GM19468 (cell line): ENCODE measurements around the gene GRM7.
A peak's percentile ranks its signal among the peaks of the same experiment; 100 is the strongest.

Experiments
- ATAC-seq: cut with Tn5 transposase; IDR thresholded peaks from one replicate; pipeline ENCODE4 v1.9.1; 2021; ENCODE audit warnings: mild to moderate bottlenecking, moderate library complexity, moderate number of reproducible peaks; ENCODE audit not compliant: unreplicated experiment; ENCODE audit errors: extremely low read depth

GRM7 gene

GRCh38 chr3:7106635-7107034, 245.7 kb downstream of the GRM7 start:
- ATAC-seq = no peak

GRCh38 chr3:7112523-7113056, 251.7 kb downstream of the GRM7 start:
- no peak for ATAC-seq

GRCh38 chr3:7144697-7145308, 283.9 kb downstream of the GRM7 start:
- ATAC-seq = no peak

GRCh38 chr3:7146529-7146928, 285.6 kb downstream of the GRM7 start:
- no peak for ATAC-seq

GRCh38 chr3:7158516-7158915, 297.6 kb downstream of the GRM7 start:
- ATAC-seq = no peak

DNA sequence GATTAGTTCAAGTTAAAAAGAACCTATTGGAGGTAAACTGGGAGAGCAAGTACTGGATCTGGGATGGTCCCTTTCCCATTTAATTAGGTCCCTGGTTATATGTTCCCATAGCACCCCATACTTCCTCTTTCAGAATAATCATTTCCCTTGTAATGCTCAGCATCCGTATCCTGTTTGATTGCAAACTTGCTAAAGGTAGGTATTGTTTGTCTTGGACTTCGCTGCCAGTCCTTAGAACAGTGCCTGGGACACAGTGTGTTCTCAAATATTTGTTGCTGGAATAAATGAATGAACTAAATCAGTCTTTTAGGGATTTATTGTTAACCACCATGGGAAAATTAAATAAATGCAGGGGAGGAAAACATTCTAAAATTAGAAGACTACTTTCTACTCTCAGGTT, 299.8 kb downstream of the GRM7 start:
- ATAC-seq = no peak

DNA sequence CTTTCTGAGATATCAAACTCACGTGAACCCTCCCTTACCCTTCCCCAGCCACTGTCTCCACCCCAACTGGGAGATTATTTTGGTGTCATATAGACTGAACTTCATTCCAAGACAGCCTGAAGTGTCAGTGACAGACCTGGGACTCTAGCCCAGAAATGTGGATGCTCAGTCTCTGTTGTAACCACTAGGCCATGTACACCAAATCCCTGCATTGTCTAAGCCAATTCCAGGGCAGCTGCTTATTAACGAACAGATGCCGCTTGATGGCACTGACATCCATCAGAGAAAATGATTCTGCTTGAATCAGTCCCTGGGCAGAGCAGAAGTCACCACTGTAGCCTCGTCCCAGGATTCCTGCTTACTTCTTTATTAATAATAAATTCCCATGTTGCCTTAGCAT, 305.5 kb downstream of the GRM7 start:
- no peak for ATAC-seq

DNA sequence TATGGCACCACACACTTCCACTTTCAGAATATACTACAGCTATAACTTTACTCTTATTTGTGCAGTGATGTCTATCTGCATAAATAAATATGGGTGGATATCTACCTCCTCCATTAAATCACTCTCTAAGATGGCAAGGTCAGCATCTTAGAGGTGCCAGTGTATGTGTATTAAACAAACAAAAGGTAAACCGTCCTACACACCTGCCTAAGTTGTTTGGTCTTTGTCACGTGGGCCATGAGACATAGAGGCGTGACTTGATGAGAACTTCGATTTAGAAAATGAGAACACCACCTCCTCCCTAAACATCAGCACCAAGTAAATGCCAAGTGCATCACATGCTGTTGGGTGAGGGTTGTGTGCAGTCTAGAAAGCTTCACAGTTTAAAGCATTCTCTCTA, 310.6 kb downstream of the GRM7 start:
- no peak for ATAC-seq

DNA sequence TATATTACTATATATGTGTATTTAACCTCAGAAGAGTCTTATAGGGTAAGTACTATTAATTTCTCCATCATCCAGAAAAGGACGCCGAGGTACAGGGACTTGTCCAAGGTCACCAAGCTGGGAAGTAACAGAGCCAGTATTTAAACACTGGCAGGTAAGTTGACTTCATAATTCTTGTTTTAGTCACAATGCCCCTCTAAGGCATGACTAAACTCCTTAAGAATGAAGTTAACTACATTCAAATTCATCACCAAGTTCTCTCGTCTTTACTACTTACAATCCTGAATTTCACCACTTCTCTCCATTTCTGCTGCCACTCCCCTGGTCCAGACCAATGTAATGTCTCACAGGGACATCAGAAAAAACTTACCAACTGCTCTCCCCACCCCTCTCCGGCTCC, 312.1 kb downstream of the GRM7 start:
- ATAC-seq = no peak

DNA sequence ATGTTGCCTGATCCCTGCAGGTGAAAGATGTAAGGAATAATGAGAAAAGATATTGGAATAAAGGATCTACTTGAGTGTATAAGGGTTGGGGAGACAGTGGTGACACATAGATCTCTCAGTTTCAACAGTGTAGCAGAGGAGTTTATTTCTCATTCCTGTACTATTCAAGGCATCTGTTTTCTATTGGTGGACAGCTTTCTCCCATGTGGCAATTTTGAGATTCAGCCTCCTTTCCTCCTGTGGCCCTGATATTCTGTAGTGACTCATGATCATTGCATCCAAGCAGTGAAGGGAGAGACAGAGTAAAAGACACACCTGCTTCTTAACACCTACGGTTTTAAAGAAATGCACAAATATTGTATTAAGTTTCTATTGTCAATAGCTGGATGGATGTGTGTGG, 327.6 kb downstream of the GRM7 start:
- ATAC-seq = no peak

GRCh38 chr3:7190095-7190494, 329.2 kb downstream of the GRM7 start:
- no peak for ATAC-seq

GRCh38 chr3:7193269-7193668, 332.4 kb downstream of the GRM7 start:
- no peak for ATAC-seq

GRCh38 chr3:7194071-7194835, 333.3 kb downstream of the GRM7 start:
- no peak for ATAC-seq

GRCh38 chr3:7195934-7196333, 335.0 kb downstream of the GRM7 start:
- no peak for ATAC-seq

- no peak for ATAC-seq
Measured at GRCh38 chr3:7201784-7202183, 340.9 kb downstream of the GRM7 start.

GRCh38 chr3:7203969-7204847, 343.3 kb downstream of the GRM7 start:
- ATAC-seq = peak; percentile 1

DNA sequence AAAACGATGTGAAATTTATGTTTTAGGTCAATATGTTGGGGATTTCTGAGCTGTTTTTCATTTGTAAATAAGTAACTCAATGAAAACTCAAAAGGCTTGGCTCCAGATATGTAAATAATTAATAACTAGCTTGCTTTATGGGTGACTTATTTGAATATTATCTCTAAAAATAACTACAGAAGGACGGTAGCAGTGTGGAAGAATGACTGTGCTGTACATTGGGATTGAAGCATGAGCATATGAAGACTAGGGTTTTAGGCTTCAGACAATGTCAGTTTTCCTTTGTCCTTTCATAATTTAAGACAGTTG, 343.9 kb downstream of the GRM7 start:
- ATAC-seq = peak; percentile 39

DNA sequence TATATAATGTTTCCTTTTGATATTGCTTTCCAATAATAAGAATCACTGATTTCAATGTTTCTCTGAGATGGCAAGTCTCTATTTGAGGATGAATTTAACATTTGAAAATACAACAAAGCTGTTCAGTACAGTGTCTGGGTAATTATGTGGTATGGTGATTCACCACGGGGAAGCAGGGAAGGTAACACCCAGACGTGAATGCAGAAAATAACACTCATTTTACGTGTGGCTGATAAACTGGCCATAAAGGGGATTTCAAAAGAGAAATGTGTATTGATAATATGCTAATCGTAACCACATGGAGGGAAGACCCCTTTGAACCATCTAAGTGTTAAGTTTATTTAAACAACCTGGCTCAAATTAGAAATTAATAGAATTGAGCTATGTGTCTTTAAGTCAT, 344.6 kb downstream of the GRM7 start:
- ATAC-seq = peak; percentile 18

GRCh38 chr3:7205962-7206361, 345.0 kb downstream of the GRM7 start:
- peak; percentile 50 for ATAC-seq

DNA sequence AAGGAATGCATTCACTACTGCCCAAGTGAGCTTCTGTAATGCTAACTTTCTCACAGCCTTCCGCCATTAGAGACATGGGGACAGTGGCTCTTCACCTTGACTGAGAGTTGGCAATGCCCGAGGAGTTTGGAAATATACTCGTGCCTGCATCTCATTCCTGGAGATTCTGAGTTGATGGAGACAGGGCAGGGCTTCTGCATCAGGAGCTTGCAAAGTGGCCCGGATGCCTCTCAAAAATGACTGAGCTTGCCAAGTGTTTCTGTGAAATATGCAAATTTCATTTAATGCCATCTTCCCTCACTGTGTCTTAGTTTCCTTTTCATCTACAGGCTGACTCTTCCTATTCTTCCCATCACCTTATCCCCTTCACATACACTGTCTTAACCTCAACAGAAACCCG, 346.2 kb downstream of the GRM7 start:
- ATAC-seq = no peak

DNA sequence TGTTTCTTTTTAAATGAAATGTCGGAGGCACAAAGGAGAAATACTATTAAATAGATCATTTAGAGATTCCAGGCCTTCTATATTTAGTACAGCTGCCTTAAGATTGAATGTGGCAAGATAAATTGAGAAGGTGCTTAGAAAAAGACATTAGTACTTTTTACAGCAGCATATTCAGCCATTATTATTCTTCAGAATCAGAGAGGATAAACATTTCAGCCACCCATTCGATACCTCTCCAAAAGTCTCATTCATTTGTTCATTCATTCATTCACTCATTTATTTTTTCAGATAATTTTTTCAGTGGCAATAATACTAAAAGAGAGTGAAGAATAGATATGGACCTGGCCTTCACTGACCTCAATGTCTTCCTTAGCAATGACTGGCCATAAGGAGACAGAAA, 347.0 kb downstream of the GRM7 start:
- no peak for ATAC-seq
